Right lobe of liver (tissue), 4 donors: ENCODE results near the gene RBFOX1.

ENCODE experiments used
- POLR2A ChIP-seq: fragments of 450-650 bp; IDR thresholded peaks from one replicate; pipeline ENCODE4 v1.6.1; 2017; ENCODE audit warnings: antibody characterized with exemption, mild to moderate bottlenecking
- TF ChIP-seq, protein P1 (sequence below), 4 donors: fragments of 200-600 bp in 3 of 4; fragments of 450-650 bp in 1 of 4; IDR thresholded peaks; one replicate each; pipeline versions ENCODE4 v1.5.1 to v1.8.0; 2016 to 2022; ENCODE audit warnings: antibody characterized with exemption in 4 of 4, mild to moderate bottlenecking in 2 of 4
- donor health status: DM: no; HTN: no; CAD: no.
- donor health status: DM: no; HTN: no; CAD: no.
- donor health status: DM: no; HTN: yes; CAD: no.

DNA sequence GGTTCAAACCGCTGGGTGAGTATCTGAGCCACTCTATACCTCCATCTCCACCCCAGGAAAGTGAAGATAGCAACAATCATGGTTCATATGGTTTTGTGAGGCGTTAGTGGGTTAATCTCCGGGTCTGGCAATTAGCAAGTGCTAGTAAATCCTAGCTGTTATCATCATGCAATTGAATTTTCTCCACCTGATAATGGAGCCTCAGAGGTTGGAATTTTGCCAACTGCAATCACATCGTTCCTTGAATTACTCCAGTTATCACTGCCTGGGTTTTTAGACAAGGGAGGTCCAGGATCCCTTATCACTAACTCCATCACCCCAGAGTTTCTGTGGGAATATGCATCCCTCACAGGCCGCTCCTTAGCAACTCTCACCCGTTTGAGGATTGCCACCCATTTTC lies 311.5 kb downstream of the RBFOX1 start:
- TF ChIP-seq POLR2A, result no peak
- TF ChIP-seq, protein P1, sequence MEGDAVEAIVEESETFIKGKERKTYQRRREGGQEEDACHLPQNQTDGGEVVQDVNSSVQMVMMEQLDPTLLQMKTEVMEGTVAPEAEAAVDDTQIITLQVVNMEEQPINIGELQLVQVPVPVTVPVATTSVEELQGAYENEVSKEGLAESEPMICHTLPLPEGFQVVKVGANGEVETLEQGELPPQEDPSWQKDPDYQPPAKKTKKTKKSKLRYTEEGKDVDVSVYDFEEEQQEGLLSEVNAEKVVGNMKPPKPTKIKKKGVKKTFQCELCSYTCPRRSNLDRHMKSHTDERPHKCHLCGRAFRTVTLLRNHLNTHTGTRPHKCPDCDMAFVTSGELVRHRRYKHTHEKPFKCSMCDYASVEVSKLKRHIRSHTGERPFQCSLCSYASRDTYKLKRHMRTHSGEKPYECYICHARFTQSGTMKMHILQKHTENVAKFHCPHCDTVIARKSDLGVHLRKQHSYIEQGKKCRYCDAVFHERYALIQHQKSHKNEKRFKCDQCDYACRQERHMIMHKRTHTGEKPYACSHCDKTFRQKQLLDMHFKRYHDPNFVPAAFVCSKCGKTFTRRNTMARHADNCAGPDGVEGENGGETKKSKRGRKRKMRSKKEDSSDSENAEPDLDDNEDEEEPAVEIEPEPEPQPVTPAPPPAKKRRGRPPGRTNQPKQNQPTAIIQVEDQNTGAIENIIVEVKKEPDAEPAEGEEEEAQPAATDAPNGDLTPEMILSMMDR (IDR thresholded peaks at IDR 0.05), result no peak
